ENCODE measurements around the gene ZNF273.

Gene ZNF273

GRCh38 chr7:64876792-64877713 lies 26.0 kb upstream of the ZNF273 start:
- TF ChIP-seq REST (IDR thresholded peaks at IDR 0.05; ENCODE audit: insufficient read depth in 1 of 2, low read depth in 2 of 2, low read length in 2 of 2) (no peak), SIN3A (IDR thresholded peaks at IDR 0.05; ENCODE audit: borderline replicate concordance, insufficient read depth, low read length) (no peak), FOXP2 (optimal IDR thresholded peaks at IDR 0.05; ENCODE audit: borderline replicate concordance, extremely low read depth, extremely low read length, insufficient read depth) (no peak), TAF1 (IDR thresholded peaks at IDR 0.05; ENCODE audit: borderline replicate concordance, insufficient read depth, low read length) (no peak), POLR2AphosphoS5 (IDR thresholded peaks at IDR 0.05; ENCODE audit: low read depth, low read length) (no peak)

GRCh38 chr7:64877714-64878610 lies 25.1 kb upstream of the ZNF273 start:
- TF ChIP-seq POLR2AphosphoS5 (IDR thresholded peaks at IDR 0.05; ENCODE audit: low read depth, low read length): no peak
- no peak for TF ChIP-seq TAF1 (IDR thresholded peaks at IDR 0.05; ENCODE audit: borderline replicate concordance, insufficient read depth, low read length)
- TF ChIP-seq REST (IDR thresholded peaks at IDR 0.05; ENCODE audit: insufficient read depth in 1 of 2, low read depth in 2 of 2, low read length in 2 of 2): no peak
- TF ChIP-seq SIN3A (IDR thresholded peaks at IDR 0.05; ENCODE audit: borderline replicate concordance, insufficient read depth, low read length): no peak
- TF ChIP-seq FOXP2 (optimal IDR thresholded peaks at IDR 0.05; ENCODE audit: borderline replicate concordance, extremely low read depth, extremely low read length, insufficient read depth): no peak

DNA sequence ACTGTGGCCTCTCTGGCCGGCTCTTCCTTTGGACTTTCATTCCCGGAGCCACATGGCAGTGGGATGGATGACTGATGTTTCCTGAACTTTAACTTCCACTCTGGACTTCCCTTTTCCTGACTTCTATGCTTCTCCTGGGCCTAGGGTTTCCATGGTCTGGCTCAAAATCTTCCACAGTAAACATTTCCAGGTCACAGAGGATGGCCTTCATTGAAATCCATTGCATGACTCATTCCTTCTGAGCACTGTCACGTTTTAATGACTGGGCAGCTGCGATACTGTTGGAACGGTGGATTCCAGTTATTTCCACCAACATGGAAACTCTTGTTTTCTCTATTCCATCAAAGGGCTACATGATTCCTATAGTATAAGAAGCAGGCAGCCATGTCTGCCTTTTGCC lies 24.4 kb upstream of the ZNF273 start:
- TF ChIP-seq TAF1 (IDR thresholded peaks at IDR 0.05; ENCODE audit: borderline replicate concordance, insufficient read depth, low read length) (no peak), REST (IDR thresholded peaks at IDR 0.05; ENCODE audit: insufficient read depth in 1 of 2, low read depth in 2 of 2, low read length in 2 of 2) (no peak), POLR2AphosphoS5 (IDR thresholded peaks at IDR 0.05; ENCODE audit: low read depth, low read length) (no peak), SIN3A (IDR thresholded peaks at IDR 0.05; ENCODE audit: borderline replicate concordance, insufficient read depth, low read length) (no peak), FOXP2 (optimal IDR thresholded peaks at IDR 0.05; ENCODE audit: borderline replicate concordance, extremely low read depth, extremely low read length, insufficient read depth) (no peak)

- TF ChIP-seq REST (IDR thresholded peaks at IDR 0.05; ENCODE audit: insufficient read depth in 1 of 2, low read depth in 2 of 2, low read length in 2 of 2): no peak
- TF ChIP-seq TAF1 (IDR thresholded peaks at IDR 0.05; ENCODE audit: borderline replicate concordance, insufficient read depth, low read length): no peak
- TF ChIP-seq POLR2AphosphoS5 (IDR thresholded peaks at IDR 0.05; ENCODE audit: low read depth, low read length): no peak
- no peak for TF ChIP-seq FOXP2 (optimal IDR thresholded peaks at IDR 0.05; ENCODE audit: borderline replicate concordance, extremely low read depth, extremely low read length, insufficient read depth)
- TF ChIP-seq SIN3A (IDR thresholded peaks at IDR 0.05; ENCODE audit: borderline replicate concordance, insufficient read depth, low read length): no peak
Observed at GRCh38 chr7:64879086-64879730, 23.9 kb upstream of the ZNF273 start.

Data from PFSK-1 (cell line).